Measurements from ENCODE around the gene KIF3A.

DNA sequence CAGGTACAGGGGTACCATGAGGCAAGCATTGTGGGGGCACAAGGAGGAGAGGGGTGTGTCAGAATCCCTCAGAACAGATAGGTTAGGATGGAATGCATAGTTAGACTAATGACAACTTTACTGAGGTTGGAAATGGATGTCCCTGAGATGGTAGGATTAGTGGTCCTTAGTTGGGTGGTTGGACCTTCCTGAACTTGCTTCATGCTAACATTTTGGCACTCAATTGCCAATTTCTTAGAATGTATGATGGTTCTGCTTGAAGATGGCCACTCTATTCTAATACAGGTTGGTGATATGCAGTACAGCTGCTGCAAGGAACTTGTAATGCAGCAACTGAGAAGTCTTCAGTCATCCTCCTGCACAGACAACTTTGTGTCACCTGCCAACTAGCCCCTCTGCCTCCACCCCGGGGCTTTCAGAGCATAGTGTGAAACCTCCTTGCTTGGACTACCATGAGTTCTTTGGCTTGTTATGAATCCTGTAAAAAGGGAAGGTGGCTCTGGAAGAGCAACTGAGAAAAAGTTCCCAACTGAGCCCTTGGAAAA, 15.3 kb upstream of the KIF3A start:
- TF ChIP-seq, protein P1, sequence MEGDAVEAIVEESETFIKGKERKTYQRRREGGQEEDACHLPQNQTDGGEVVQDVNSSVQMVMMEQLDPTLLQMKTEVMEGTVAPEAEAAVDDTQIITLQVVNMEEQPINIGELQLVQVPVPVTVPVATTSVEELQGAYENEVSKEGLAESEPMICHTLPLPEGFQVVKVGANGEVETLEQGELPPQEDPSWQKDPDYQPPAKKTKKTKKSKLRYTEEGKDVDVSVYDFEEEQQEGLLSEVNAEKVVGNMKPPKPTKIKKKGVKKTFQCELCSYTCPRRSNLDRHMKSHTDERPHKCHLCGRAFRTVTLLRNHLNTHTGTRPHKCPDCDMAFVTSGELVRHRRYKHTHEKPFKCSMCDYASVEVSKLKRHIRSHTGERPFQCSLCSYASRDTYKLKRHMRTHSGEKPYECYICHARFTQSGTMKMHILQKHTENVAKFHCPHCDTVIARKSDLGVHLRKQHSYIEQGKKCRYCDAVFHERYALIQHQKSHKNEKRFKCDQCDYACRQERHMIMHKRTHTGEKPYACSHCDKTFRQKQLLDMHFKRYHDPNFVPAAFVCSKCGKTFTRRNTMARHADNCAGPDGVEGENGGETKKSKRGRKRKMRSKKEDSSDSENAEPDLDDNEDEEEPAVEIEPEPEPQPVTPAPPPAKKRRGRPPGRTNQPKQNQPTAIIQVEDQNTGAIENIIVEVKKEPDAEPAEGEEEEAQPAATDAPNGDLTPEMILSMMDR (IDR thresholded peaks at IDR 0.05; ENCODE audit: borderline replicate concordance, extremely low read depth, low read length, poor library complexity, severe bottlenecking), result no peak
- no peak for TF ChIP-seq EZH2 (IDR thresholded peaks at IDR 0.05; ENCODE audit: borderline replicate concordance, low read depth, low read length, severe bottlenecking)
